Measurements from ENCODE around the gene RUFY2.
A peak's percentile ranks its signal among the peaks of the same experiment; 100 is the strongest.
"Not testable (repeated sequence)": the region's sequence is repeated elsewhere in the genome, so short reads cannot be mapped to it uniquely, and the experiment has no call there.

RUFY2 gene

GRCh38 chr10:68406815-68407548, at the start of gene RUFY2:
RUFY2 (minus strand) TSS chr10:68407277; CDS start chr10:68407189, 88 bp downstream.
- peak; percentile 62 for DNase-seq (ENCODE audit: low read depth)

GRCh38 chr10:68449698-68450097, 42.6 kb upstream of the RUFY2 start:
- DNase-seq (ENCODE audit: low read depth): not testable (repeated sequence)

GRCh38 chr10:68446179-68446578, 39.1 kb upstream of the RUFY2 start:
- no peak for DNase-seq (ENCODE audit: low read depth)

- no peak for DNase-seq (ENCODE audit: low read depth)
Measured at GRCh38 chr10:68442971-68443370, 35.9 kb upstream of the RUFY2 start.

- DNase-seq (ENCODE audit: low read depth): no peak
Measured at GRCh38 chr10:68440898-68441297, 33.8 kb upstream of the RUFY2 start.

- no peak for DNase-seq (ENCODE audit: low read depth)
Measured at GRCh38 chr10:68435803-68436202, 28.7 kb upstream of the RUFY2 start.

- no peak for DNase-seq (ENCODE audit: low read depth)
Measured at GRCh38 chr10:68434657-68435056, 27.6 kb upstream of the RUFY2 start.

- DNase-seq (ENCODE audit: low read depth): no peak
Measured at GRCh38 chr10:68428396-68429104, 21.5 kb upstream of the RUFY2 start.

- no peak for DNase-seq (ENCODE audit: low read depth)
Measured at GRCh38 chr10:68424454-68425014, 17.5 kb upstream of the RUFY2 start.

GRCh38 chr10:68423522-68423921, 16.4 kb upstream of the RUFY2 start:
- DNase-seq (ENCODE audit: low read depth): peak; percentile 35

GRCh38 chr10:68419376-68419775, 12.3 kb upstream of the RUFY2 start:
- no peak for DNase-seq (ENCODE audit: low read depth)

GRCh38 chr10:68408898-68409518, 1.9 kb upstream of the RUFY2 start:
- DNase-seq (ENCODE audit: low read depth): no peak

- no peak for DNase-seq (ENCODE audit: low read depth)
Measured at GRCh38 chr10:68406111-68406814, 814 bp downstream of the RUFY2 start.

- DNase-seq (ENCODE audit: low read depth): no peak
Measured at GRCh38 chr10:68403701-68404100, 3.4 kb downstream of the RUFY2 start.

GRCh38 chr10:68402276-68402675, 4.8 kb downstream of the RUFY2 start:
- DNase-seq (ENCODE audit: low read depth): no peak

GRCh38 chr10:68397005-68397404, 10.1 kb downstream of the RUFY2 start:
- DNase-seq (ENCODE audit: low read depth): no peak

GRCh38 chr10:68385740-68386139, 21.3 kb downstream of the RUFY2 start:
- no peak for DNase-seq (ENCODE audit: low read depth)

GRCh38 chr10:68371604-68372003, 35.5 kb downstream of the RUFY2 start:
- no peak for DNase-seq (ENCODE audit: low read depth)

GRCh38 chr10:68367121-68367520, 40.0 kb downstream of the RUFY2 start:
- DNase-seq (ENCODE audit: low read depth): no peak

- no peak for DNase-seq (ENCODE audit: low read depth)
Measured at GRCh38 chr10:68366600-68366999, 40.5 kb downstream of the RUFY2 start.

- no peak for DNase-seq (ENCODE audit: low read depth)
Measured at GRCh38 chr10:68365611-68366010, 41.5 kb downstream of the RUFY2 start.

Data from activated gamma-delta T cell treated with anti-CD3 and anti-CD28 coated beads, Interleukin-2, amount 50 U/mL, for 16 hours (primary cell).